Measurements from ENCODE around the gene IVD.

DNA sequence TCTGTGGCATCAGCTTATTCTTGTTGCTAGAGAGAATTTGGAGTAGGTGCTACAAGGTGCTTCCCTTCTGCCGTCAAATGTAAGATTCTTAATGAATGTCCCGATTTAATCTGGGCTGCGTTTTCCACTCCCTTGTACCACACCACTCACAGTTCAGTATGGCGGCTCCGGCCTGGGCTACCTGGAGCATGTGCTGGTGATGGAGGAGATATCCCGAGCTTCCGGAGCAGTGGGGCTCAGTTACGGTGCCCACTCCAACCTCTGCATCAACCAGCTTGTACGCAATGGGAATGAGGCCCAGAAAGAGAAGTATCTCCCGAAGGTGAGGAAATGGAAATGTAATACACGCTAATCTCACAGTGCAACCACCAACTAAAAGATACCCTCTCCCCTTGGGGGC is 4.9 kb downstream of the IVD start:
- TF ChIP-seq ZNF274 (IDR thresholded peaks at IDR 0.05; ENCODE audit: low read depth, low read length) (no peak), YY1 (IDR thresholded peaks at IDR 0.05; ENCODE audit: insufficient read depth, insufficient read length) (no peak), SUZ12 (IDR thresholded peaks at IDR 0.05; ENCODE audit: extremely low read depth, insufficient read depth, insufficient read length) (no peak)

All from NT2/D1 (cell line).